Activated CD8-positive, alpha-beta memory T cell treated with anti-CD3 and anti-CD28 coated beads for 24 hours (primary cell): Measurements from ENCODE around the gene IFI6.
A peak's percentile ranks its signal among the peaks of the same experiment; 100 is the strongest.
"Not testable (repeated sequence)": the region's sequence is repeated elsewhere in the genome, so short reads cannot be mapped to it uniquely, and the experiment has no call there.

ENCODE experiments used
- DNase-seq: peaks from one replicate; pipeline ENCODE4 v3.0.0-alpha.2; 2020

The IFI6 gene

GRCh38 chr1:27648602-27649305 lies 23.2 kb downstream of the IFI6 start:
- DNase-seq, result no peak

- no peak for DNase-seq
Observed at GRCh38 chr1:27647328-27647727, 24.7 kb downstream of the IFI6 start.

GRCh38 chr1:27646676-27647075 lies 25.3 kb downstream of the IFI6 start:
- no peak for DNase-seq

- DNase-seq, result no peak
Observed at GRCh38 chr1:27645071-27645415, 26.9 kb downstream of the IFI6 start.

GRCh38 chr1:27644369-27645070 lies 27.5 kb downstream of the IFI6 start:
- no peak for DNase-seq

- peak; percentile 87 for DNase-seq
Observed at GRCh38 chr1:27643600-27644368, 28.2 kb downstream of the IFI6 start.

- DNase-seq, result not testable (repeated sequence)
Observed at GRCh38 chr1:27640514-27640913, 31.5 kb downstream of the IFI6 start.

- no peak for DNase-seq
Observed at GRCh38 chr1:27638805-27639204, 33.2 kb downstream of the IFI6 start.

GRCh38 chr1:27638047-27638734 lies 33.8 kb downstream of the IFI6 start:
- no peak for DNase-seq

- no peak for DNase-seq
Observed at GRCh38 chr1:27635396-27636142, 36.4 kb downstream of the IFI6 start.

GRCh38 chr1:27634985-27635367 lies 37.0 kb downstream of the IFI6 start, which contains the start of gene FGR:
FGR (minus strand) TSS chr1:27635185; CDS start chr1:27623916, 11,269 bp downstream.
- no peak for DNase-seq

- DNase-seq, result peak; percentile 77
Observed at GRCh38 chr1:27634177-27634984, 37.6 kb downstream of the IFI6 start.

- DNase-seq, result no peak
Observed at GRCh38 chr1:27633640-27634176, 38.3 kb downstream of the IFI6 start.

- DNase-seq, result no peak
Observed at GRCh38 chr1:27633298-27633610, 38.7 kb downstream of the IFI6 start.

GRCh38 chr1:27632387-27633297 lies 39.4 kb downstream of the IFI6 start:
- peak; percentile 78 for DNase-seq

GRCh38 chr1:27630859-27631491 lies 41.0 kb downstream of the IFI6 start:
- no peak for DNase-seq

GRCh38 chr1:27628712-27629111 lies 43.3 kb downstream of the IFI6 start:
- no peak for DNase-seq

GRCh38 chr1:27627733-27628132 lies 44.3 kb downstream of the IFI6 start:
- not testable (repeated sequence) for DNase-seq

GRCh38 chr1:27627061-27627460 lies 44.9 kb downstream of the IFI6 start:
- no peak for DNase-seq
